Islet precursor cell (in vitro differentiated cells): ENCODE results near the gene TMEM51.

Experiments
- DNase-seq: peaks from one replicate; pipeline ENCODE4 v3.0.0-alpha.2; 2018

TMEM51 gene, protein sequence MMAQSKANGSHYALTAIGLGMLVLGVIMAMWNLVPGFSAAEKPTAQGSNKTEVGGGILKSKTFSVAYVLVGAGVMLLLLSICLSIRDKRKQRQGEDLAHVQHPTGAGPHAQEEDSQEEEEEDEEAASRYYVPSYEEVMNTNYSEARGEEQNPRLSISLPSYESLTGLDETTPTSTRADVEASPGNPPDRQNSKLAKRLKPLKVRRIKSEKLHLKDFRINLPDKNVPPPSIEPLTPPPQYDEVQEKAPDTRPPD

DNA sequence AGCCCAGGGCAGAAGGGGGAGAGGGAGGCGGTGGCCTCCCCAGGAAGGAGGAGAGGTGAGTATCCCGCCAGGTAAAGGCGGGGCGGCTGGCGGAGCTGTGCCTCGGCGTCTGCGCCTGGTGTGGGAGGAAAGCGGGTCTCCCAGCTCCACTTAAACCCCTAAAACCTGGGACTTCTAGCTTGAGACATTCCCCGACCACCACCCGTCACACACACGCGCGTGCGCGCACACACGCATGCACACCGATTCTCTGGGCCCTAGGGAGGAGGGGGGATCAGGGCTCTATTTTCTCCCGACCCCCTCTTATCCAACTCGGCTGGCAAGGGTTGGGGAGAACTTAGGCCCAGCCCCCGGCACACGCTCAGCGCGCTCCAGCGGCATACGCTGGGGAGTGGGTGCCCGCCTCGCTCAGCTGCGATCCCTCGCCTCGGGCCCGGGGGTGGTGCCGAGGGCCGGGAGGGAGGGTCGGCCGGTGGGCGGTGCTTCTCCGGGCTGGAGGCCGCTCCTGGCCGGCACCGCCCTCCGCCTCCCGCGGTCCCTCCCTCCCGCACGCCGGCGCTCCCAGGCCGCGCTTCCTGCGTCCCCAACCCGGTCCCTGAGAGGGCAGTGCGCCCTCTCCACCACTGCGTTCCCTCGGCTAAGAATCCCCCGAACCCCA lies at the start of gene TMEM51:
TSS of gene TMEM51 (plus strand) at position 564 of the 658 bp plus-strand sequence. CDS start 61,341 bp downstream, outside the sequence.
- peak; percentile 93 for DNase-seq

DNA sequence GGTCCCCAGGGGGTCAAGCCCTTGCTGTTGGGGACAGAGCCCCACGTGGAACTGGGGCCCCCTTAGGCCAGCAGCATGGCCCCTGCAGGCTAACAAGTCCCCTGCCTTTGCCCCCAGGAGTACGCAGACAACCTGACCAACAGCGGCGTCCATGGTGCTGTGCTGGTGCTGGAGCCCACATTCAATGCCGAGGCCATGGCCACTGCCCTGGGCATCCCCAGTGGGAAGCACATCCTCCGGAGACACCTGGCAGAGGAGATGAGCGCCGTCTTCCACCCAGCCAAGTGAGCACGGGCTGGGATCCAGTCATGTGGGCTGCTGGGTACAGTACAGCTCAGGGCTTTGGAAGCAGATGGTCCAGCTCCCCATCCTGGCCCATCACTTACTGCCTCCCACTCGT lies 49.6 kb upstream of the TMEM51 start:
- no peak for DNase-seq

DNA sequence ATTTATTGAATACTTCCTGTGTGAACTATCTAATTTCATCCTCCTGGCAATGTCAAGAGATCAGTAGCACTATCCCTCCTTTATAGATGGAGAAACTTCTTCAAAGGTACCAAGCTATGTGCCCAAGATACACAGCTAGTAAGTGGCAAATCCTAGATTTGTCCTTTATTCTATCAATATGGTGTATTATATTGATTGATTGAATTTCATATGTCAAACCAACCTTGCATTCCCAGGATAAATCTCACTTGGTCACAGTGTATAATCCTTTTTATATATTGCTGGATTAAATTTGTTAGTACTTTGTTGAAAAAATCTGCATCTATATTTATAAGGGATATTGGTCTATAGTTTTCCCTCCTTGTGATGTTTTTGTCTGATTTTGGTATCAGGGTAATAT lies 48.8 kb upstream of the TMEM51 start:
- DNase-seq, result no peak

DNA sequence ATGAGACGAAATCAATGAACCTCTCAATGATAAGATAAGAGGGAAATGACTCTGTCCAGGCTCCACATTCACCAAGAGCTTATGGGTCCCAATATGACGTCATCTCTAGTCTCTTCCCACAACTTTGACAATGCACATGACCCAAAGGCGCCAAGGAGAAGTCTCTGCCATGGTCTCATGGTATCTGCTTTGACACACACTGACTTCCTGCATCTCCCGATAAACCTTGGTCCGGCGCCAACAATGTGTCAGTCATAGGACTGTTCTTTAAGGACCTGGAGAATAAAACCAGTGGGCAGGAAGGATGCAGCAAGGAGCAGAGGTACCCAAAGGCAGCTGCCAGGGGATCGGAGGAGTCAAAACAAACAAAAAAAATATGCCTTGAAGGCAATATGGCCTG lies 46.9 kb upstream of the TMEM51 start:
- no peak for DNase-seq

DNA sequence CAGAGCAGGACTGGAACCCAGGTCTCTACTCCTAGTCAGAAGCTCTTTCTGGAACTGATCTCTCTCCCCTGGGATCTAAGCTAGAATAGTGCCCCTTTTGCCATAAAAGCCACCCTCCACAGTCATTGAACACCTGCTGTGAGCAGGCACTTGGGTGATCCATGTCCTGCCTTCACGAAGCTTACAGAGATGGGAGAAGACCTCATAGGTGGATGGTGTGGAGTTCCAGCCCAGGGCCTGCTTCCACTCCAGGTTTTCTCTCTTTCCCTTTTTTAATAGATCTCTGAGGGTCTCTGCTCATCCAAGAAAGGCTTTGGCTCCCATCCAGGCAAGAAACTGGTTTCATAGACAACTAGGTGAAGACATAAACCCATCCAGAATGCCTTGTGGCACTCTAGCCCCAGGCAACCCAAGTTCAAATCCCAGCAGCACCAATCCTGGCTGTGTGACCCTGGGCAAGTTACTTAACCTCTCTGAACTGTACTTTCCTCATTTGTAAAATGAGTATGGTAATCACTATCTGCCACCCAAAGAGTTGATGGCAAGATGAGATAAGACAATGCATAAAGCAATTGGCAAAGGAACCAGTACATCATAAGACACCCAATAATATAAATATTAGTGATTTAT lies 46.4 kb upstream of the TMEM51 start:
- DNase-seq, result no peak

DNA sequence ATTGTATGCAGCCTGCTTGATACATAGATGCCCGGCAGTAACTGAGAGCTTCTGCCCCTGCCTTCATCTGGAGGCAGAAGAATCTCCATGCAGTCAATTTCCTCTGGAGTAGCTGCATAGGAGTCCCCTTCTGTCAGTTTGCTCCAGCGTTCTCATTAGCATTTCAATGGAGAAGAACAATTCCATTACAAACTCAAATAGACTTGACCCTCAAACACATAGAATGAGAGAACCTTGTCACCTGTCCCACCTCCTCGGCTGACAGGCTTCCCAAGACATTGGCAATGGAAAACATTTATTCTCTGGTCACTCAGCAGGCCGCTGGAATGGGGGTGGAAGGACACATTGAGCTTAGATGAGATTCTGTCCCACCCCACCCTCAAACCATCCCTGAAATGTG lies 45.6 kb upstream of the TMEM51 start:
- DNase-seq, result no peak

DNA sequence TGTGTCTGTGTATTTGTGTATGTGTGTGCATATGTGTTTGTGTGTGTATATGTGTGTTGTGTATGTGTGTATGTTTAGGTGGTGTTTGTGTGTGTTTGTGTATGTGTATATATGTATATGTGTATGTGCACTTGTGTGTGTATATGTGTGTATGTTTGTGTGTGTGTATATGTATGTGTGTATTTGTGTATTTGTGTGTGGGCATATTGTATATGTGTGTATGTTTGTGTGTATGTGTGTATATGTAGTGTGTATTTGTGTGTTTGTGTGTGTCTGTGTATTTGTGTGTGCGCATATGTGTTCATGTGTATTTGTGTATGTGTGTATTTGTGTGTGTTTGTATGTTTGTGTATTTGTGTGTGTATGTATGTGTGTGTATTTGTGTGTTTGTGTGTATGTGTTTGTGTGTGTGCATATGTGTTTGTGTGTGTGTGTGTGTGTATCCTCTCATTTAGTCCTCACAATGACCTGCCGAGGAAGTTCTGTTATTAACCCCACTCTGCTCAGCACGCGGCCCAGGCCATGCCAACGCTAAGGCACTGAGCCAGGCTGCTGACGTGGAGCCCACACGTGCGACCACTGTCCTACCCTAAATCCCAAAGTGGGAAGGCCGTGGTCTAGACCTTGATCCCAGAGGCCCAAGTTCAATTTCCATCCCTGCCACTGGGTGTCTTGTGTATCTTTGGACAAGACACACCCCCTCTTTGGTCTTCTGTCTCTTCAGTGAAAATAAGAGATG lies 43.2 kb upstream of the TMEM51 start:
- DNase-seq, result no peak

DNA sequence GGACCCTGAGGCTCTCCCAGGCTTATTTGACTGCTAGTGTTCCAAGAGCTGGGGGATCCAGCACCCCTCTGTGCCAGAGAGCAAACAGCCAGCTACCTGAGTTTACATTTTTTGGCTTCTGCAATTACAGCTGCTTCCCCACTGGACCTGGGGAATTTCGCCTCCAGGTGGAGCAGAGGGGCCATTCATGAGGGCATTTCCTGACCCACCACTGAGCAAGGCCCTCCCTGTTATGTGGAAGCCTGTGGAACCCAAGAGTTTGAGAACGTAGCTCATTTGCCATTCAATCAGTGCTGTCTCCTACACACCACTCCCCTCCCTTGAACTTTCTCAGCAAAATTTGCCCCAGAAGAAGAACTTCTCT lies 42.7 kb upstream of the TMEM51 start:
- DNase-seq, result no peak

DNA sequence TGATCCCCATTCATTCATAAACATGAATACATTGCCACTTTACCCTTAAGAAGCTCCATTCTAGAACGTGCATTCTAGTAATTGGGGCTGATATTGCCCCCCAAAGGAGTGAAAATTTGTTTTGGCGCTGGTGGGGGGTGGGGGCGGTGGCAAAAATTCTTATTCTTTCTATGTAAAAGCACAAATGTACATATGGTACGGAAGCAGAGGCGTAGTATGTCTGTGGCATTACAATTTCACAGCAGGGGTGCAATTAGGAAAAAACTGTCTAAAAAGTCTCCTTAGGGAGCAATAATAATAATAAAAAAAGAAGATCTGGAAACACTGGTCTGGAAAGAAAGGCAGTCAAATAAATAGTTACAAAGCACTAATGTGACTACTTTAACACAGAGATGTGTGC lies 40.4 kb upstream of the TMEM51 start:
- DNase-seq, result no peak

DNA sequence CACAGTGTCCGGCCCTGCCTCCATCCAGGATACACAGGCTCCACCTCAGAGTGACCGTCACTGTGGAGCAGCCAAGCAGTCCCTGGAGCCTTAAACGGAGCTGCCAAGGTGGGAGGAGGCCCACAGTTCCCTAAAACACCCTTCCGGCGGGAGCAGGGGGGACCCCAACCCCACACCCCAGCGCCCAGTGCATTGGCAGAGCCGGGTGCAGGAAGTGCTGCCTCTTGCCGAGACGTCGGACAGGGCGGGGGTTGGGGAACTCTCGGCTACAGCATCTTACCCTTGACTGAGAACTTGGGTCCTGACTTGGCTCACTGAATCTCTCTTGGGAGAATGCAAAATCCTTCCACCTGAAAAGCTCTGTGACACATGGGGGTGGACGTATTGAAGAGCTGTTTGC lies 38.7 kb upstream of the TMEM51 start:
- DNase-seq, result no peak

DNA sequence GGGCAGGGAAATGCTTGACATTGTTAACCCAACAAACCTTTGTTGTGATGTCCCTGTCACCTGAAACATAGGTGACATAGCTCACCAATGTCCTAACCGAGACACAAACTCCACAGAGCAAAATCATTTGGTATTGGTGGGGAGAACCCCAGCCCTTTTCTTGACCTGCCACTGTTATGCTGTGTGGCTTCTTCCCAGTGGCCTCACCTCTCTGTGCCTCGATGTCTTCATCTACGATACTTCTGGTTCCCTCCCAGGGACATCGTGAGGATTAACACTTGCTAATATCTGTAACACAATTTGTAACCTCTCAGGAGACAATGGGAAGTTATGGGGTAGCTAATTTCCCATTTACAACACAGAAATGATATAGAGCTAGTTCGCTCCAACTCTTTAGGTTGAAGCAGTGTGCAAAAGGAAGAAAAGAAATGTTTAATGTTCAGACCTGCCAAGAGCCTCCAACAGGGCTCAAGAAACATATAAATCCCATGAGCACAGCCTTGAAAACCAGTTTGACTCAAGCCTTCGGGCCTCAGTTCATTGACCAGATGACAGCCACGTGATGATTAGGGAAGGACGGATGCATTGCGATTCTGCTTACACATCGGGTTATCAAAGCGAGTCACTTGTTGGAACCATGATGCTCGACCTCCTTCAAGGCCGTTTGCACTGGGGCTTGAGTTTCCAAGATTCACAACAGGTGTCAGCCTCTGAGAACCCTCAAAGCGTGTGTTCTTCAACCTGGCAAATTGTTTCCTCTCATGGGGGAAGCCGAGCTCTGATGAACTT lies 37.8 kb upstream of the TMEM51 start:
- no peak for DNase-seq

DNA sequence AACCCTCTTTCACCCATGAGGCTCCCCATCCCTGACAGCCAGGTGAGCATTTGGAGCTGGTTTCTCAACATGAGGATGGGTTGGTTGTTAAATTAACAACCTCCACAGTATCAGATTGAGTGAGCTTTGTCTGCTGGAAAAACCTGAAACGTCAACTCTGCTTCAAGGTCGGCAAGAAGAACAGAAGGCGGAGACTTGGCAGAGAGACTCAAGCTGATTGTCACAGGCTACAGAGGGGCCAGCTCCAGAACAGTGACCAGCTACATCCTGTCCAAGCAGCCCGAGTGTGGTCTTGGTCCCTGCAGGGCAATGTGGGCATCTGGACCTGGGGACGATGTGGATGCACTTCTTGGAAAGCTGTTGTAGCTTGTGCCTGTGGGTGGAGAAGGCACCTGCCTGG lies 36.6 kb upstream of the TMEM51 start:
- DNase-seq, result no peak

DNA sequence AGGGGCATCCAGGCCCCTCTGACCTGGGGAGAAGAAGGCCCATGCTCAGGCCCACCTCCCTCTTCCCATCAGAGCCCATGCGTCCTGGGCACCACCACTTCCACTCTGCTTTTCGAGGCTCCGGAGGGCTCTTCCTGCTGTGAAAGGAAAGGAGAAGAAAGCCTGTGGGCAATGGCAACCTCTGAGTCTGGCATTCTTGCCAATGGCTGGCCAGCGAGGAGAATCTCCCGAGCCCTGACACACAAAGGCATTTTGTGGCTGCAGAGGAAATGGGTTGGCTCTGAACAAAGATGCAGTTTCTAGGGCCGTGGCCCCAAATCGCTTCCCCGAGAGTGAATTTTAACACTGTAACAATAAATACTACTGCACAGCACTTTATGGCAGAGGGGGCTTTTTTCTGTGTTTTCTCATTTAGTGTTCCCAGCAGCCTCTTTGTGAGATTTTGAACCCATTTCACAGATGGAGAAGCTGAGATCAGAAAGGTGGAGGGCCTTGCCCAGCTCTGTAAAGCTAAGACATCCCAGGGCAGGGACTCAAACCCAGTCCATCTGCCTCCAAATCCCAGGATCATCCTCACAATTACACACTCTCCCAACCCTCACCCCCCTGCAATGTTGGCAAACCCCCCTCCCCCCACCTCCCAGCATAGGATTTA lies 35.7 kb upstream of the TMEM51 start:
- DNase-seq, result no peak

DNA sequence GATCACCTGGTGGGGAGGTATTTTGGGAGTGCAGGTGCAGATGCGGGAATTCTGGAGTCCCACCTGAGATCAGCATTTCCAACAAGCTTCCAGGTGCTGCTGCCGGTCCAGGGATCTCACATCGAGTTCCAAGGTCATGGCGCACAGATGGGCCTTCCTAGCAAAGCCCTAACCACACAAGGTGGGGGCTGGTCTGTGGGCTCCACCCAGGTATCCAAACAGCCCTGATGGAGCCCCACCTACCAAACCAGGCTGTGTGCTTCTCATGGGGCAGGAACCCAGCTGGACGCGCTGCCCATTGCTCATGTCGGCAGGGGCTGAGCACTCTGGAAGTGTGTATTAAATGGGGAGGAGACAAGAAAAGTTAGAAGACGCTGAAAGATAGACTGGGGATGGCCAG lies 35.0 kb upstream of the TMEM51 start:
- DNase-seq, result no peak

DNA sequence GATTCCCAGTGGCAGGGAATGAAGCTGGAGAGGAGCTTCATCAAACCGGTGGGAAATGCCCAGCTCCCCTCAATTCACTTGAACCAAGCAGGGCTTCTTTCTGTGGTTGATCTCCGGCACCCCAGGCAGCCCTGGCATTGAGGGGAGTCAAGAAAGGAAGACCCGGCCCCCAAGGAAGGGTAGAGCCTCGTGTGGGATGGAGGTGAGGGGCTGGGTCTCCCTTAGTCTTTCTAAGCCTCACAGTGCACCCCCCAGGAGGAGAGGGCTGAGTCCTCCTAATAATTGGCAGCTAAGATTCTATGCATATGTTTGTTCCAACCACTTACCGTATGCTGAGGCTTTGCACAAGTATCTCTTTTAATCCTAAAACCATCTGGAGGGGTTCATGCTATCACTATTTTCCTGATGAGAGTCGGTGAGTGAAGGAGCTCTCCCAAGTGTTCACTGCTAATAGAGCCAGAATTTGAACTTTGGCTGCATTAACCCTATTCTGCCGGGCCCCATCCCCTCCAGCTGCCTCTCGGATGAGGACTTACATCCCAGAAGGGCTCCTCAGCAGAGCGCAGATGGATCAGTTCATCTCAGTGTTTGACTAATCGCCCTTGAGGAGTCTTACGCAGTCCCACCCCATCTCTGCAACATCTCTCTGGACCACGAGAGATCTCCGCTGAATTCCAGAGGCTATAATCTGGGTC lies 33.1 kb upstream of the TMEM51 start:
- no peak for DNase-seq

DNA sequence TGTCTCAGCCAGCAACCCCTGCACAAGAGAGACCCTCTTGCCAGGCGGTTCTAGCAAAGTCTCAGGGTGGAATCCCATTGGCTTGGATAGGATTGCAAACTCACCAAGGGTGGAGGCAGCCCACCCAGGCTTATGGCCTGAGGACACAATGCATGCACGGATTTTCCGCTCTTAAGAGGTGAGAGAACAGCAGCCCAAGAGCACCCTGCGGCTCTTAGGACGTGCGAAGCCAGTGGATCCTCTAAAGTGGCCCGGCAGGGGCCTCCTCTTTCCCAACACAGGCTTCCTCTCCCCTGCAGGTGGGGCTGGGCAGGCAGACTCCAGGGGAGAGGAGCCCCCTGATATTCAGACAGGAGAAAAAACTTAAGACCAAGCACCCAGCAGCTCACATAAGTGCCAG lies 31.2 kb upstream of the TMEM51 start:
- DNase-seq, result no peak

DNA sequence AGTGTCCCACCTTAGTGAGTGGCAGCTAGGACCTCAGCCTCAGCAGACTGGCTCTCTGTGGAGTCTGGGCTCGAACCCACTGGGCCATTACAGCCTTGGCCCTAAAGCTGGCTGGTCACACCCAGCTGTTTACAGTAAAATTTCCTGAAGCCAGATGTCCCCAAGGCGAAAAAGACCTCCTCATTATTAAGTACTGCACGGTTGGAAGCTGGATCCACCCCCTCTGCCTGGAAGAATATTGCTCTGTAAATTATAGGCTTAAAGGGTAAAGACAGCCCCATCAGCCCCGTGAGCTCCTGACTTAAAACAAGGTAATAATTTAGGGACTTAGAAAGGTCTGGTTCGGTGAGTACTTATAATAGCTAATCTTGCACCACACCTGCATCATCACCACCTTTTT lies 30.3 kb upstream of the TMEM51 start:
- no peak for DNase-seq

DNA sequence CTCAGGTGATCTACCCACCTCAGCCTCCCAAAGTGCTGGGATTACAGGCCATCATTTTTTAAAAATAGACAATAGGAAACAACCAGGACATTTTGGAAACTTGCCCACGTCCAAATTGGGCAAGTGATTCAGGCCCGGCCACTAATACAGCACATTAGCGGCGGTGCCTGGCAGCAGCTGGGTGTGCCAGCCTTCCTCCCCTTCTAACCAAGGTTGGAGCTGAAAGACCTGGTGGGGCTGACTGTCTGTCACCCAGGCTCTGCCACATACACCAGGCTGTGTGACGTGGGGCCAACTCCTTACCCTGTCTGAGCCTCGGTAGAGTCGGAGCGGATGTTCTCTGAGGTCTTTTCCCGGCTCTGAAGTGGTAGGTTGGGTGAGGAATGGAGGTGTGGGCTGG lies 29.6 kb upstream of the TMEM51 start:
- DNase-seq, result no peak

DNA sequence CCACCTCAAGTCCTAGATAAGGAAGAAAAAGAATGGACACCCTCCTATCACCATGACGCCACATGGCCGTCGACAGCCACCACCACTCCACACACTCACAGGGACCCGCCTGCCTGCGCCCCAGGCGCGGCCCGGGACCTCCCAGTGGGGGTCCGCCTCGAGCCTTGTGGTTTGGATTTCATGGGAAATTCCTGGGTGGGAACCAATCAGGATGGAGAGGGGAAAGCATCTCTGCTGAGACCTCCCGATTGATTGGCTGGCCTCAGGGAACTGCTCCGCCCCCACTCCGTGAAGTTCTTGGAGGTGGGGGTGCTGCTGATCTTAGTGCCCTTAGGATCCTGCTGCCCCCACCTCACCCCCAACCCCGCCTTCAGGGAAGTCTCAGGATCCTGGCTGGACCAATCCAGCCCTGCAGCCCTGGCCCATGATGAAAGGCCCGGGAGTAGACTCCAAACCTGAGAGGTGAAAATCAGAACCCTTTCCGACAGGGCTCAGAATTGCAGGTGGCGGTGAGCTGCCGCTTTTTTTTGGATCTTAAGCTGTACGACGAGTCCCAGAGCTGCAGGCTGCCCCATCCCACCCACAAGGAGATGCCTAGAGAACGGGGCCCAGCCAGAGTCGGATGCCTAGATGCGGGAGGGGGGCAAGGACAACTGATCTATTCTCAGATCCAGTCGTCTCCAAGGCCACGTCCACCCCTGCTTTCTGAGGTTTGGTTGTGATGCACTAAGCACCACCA lies 29.0 kb upstream of the TMEM51 start:
- no peak for DNase-seq

DNA sequence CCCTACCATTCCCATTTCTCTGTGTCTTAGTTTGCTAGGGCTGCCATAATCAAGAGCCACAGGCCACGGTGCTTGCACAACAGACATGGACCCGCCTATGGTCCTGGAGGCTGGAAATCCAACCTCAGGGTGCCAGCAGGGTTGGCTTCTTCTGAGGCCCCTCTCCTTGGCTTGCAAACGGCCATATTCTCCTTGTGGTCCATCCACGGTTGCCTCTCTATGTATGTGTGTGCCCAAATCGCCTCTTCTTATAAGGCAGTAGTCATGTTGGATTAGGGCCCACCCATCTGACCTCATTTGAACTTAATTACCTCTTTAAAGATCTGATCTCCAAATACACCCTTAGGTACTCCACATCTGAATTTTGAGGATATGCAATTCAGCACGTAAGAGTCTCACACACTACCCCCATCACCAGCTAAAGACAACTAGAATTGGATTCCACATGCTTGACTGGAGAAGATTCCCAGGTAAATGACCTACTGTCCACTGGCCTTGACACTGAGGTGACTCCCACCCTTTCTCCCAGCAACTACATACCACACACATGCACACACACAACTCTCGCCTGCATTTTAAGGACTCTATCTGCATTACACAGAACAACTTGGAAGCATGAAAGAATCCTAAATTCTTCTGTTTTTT lies 28.3 kb upstream of the TMEM51 start:
- no peak for DNase-seq

DNA sequence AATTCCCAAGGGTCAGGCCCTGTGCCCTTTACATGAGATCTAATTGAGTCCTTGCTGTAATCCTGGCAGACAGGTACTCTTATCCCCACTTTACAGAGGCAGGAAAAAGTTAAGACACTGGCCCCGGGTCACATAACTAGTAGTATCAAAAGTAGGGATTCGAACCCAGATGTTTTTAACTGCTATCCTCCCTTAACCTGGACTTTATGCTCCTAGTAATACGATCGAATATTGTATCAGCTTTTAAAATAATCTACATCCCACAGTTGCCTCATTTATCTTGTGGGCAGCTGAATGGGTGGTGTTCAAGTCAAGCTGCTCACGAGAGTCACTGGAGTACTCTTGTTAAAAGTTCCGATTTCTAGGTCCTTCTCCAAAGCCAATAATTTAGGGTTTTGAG lies 25.5 kb upstream of the TMEM51 start:
- DNase-seq, result no peak
